GM21515 (cell line): ENCODE measurements around the gene OR8B12.

Source experiments
- ATAC-seq: cut with Tn5 transposase; IDR thresholded peaks from one replicate; pipeline ENCODE4 v1.9.1; 2021; ENCODE audit not compliant: unreplicated experiment

OR8B12 gene, protein sequence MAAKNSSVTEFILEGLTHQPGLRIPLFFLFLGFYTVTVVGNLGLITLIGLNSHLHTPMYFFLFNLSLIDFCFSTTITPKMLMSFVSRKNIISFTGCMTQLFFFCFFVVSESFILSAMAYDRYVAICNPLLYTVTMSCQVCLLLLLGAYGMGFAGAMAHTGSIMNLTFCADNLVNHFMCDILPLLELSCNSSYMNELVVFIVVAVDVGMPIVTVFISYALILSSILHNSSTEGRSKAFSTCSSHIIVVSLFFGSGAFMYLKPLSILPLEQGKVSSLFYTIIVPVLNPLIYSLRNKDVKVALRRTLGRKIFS

DNA sequence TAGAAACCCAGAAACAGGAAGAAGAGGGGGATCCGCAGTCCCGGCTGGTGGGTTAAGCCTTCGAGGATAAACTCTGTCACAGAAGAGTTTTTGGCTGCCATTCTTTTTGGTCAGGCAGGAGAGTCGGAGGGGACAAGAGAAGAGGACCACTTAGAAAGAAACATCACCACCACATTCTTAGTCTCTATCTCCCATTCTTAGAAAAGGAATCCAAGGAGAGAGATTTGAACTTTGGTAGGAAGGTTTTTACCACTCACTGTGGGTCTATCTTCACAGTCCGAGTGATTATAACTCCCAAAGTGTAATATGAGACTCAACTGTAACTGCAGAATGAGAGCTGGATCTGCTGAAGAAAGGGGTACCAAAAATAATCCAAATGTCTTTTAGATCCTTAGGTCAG lies at the start of gene OR8B12:
OR8B12 (minus strand) TSS at position 101 of the 400 bp plus-strand sequence; CDS start at position 101, 0 bp downstream.
- no peak for ATAC-seq

DNA sequence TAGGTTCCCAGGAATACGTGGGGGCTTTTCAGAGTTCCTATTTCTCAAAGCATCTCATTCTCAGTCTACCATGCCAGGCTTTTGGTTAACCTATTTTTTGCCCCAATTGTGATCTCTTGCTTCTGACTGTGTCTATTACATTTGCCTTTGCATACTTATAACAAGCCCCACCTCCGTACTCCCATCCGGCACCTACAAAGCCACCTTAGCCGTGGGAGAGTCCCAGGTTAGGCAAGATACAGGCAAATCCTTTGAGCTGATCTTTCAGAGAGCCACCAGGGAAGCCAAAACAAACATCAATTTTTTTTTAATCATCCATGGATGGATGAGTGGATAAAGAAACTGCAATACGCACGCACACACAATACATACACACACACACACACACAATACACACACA lies 49.2 kb upstream of the OR8B12 start:
- no peak for ATAC-seq

DNA sequence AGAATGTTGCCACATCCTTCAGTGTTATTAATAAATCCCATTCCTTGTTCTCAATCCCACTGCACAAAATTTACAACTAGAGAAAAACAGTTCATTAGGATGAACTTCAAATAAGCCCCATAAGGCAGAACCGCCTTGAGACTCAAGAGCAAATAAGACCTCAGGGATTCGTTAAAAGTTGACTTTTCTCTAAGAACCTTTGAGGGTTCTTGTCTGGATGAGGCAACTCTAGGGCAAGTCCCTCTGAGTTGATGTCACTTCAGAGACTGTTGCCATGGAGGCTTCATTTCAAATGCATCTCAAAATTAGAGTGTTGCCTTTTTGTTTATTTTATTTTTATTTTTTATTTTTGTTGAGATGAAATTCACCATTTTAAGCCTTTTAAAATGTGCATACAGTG lies 48.0 kb upstream of the OR8B12 start:
- no peak for ATAC-seq

DNA sequence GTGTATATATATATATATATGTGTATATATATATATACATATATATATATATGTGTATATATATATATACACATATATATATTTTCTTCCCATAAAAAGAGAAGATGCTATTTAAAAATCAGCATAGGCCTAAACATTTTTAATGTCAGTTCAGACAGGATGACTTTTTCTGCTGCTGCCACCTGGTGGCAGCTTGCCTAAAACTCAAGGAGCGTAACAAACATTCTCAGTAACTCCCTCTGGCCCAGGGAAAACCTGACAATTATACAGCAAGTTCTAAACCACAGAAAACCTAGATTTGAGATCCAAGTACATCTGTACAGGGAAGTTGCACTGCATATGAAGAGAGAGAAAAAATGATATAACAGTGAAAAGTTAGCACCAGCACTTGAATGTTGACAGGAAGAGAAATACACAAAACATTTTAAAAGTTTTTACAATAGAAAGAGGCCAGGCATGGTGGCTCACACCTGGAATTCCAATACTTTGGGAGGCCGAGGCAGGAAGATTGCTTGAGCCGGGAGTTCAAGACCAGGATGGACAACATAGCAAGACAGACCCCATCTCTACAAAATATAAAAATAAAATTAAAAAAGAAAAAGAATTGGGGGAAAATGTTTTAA lies 42.9 kb upstream of the OR8B12 start:
- ATAC-seq, result no peak

DNA sequence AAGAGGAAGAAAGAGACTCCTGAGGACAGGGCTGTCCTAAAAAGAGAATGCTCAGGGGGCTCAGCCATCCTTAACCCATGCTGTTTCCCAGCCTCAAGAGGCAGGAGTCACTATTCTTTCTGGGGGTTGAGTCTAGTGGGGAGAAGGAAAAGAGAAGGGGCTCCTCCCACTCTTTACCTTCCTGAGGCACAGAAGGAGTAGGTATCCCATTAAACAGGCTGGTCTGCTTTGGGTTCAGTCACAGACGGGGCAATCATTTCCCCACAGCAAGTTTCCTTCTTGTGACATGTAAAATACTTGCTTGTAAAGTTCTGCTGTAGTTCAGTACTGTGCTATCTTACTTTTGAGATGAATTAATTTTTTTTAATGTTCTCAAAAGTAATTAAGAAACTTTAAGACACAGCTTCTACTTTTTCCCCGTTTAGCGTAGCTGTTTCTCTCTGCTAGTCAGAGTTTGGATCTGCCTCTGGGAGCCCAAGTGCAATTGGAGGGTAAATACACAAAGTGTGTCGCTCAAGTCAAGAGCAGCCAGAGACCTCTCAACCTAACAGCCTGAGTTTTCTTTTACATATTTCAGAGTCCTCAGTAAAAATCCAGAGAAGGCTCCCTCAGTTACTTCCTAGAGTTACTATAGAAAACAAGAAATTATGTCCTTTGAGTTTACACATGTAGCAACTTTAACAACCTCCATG lies 41.4 kb upstream of the OR8B12 start:
- ATAC-seq, result no peak

DNA sequence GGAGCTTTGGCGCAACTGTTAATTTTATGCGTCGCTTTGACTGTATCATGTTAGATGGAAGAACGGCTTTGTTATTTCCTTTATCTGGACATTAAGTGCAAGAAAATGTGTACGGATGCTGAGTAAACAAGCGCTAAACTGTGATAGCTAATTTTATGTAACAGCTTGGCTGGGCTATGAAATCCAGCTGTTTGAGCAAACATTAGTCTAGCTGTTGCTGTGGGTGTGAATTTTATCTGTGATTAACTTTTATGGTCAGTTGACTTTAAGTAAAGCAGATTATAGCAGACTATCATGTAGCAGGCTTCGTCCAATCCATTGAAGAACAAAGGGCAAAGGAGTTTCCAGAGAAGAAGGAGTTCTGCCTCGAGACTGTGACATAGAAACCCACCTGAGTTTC lies 40.3 kb upstream of the OR8B12 start:
- ATAC-seq, result no peak

DNA sequence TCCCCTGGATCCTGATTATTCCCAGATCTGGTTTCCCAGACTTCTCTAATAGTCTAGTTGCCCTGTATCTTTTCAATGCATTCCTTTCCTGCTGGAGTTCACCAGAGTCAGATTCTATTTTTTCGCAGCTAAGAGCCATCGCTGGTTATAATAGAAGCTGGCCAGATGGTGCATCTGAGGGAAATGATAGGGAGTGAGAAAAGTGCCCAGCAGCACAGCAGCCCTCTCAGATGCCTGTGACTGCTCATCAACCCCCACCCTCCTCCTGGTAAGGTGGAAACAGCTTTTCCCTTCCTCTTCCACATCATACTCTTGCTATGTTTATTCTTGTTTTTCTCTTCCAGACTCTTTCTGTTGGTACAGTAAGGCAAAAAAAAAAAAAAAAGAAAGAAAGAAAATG lies 39.1 kb upstream of the OR8B12 start:
- no peak for ATAC-seq

DNA sequence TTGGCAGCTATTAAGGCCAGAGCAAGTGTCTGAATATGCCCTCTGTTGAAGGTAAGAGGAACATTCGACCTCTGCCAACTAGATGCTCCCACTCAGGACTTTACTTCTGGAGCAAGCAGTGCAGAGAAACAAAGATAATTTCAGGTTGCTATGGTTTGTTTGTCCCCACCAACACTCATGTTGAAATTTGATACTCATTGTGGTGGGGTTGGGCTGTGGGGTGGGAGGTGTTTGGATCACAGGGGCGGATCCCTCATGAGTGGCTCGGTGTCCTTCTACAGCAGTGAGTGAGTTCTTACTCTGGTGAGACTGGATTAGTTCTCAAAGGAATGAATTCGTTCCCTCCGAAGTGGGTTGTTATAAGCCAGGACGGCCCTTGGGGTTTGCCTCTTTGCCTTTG lies 38.4 kb upstream of the OR8B12 start:
- ATAC-seq, result no peak

DNA sequence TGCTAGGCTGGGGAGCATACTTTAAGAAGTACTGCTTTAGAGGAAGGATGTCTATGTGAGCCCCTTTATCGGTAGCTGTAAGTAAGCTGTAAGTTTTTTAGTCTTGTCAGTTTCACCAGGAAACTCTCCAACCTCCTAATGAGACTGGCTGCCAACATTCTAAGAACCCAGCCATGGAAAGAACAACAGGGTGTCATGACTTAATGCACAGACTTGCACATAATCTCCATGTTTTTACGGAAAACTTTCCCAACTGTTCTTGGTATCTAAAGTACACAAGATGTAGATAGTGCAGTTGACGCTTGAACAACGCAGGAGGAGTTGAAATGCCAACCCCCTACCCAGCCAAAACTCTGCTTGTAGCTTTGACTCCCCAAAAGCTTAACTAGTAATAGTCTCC lies 35.3 kb upstream of the OR8B12 start:
- ATAC-seq, result no peak

DNA sequence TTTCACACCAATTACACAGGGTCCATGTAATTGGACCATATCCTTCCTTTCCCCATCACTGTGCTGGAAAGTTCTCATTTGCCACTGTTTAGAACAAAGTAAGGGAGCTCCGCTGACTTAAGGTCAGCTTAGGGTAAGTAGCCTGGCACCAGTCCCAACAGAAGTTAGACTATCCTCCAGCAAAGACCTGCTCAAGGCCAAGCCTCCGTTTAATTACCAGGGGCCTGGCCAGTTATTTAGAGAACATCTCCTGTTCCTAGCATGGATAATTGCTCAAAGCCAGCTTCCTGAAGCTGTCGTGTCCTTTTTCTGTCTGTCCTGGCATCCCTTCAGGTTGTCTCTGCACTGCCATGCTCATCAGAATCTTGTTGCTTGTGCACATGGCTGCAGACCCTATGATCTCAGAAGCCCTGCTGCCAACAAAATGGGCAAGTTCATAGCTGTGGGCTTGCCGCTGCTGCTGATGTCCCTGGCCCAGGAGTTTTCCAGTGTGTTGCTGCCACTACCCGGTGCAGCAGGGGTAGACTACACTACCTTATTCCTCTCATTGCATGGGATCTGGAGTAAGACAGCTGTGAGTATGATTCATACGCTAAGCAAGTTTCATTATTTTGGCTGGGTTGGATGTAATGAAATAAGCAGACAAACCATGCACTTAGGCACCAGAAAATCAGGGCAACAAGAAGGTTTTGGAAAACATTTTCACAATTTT lies 34.4 kb upstream of the OR8B12 start:
- ATAC-seq, result no peak

DNA sequence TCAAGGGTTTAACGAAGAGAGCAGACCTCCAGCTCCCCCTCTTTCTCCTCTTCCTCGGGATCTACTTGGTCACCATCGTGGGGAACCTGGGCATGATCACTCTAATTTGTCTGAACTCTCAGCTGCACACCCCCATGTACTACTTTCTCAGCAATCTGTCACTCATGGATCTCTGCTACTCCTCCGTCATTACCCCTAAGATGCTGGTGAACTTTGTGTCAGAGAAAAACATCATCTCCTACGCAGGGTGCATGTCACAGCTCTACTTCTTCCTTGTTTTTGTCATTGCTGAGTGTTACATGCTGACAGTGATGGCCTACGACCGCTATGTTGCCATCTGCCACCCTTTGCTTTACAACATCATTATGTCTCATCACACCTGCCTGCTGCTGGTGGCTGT lies 26.7 kb upstream of the OR8B12 start:
- ATAC-seq, result no peak

DNA sequence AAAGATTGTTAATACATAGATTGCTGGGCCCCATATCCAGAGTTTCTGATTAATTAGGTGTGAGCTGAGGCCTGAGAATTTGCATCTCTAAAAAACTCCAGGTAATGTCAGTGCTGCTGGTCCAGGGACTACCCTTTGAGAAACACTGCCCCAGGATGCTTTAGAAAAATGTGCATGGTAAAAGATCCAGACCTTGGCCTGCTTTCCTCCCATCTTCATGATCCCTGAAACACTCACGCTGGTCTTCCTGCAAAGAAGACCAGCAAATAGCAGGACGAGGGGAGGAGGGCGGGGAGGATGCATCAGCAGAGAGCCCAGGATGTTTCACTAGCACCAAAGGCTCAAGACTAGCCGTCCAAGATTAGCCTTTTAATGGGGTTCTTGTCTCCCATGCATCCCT lies 26.2 kb upstream of the OR8B12 start, which contains the start of gene OR8A1:
OR8A1 (plus strand) TSS at position 301 of the 400 bp plus-strand sequence. CDS start 123 bp downstream, outside the sequence.
- ATAC-seq, result no peak

DNA sequence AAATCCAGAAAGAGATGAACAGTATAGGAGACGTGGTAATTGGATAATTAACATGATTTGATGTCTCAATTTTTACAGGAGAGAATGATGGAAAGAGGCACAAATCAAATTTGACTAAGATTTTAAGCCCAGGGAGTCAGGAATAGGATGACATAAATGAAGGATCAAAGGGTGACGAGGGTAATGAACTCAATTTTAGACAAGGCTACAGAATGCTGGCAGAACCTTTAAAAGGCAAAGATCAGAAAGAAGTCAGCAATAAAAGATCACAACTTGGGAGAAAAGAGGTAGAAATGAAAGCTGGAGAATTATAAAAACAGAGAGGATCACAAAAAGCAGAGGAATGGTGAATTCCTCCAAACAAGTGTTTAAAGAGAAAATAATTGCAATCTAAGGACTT lies 13.4 kb upstream of the OR8B12 start:
- no peak for ATAC-seq

DNA sequence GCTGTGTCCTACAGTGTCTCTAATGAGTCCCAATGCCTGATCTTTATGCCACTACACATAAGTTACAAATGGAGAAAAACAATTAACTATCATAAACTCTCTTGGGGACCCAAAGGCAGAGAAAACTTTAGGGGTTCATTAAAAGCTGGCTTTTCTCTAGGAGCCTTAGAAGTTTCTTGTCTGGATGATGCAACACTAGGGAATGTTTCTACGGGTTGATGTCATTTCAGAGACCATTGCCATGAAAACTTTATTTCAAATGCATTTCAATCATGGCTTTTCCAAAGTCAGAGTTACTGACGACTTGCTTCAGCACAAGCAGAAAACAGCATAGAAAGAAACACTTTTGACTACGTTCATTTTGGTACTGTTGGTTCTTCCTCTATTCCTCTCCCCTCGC lies 8.5 kb upstream of the OR8B12 start:
- no peak for ATAC-seq

DNA sequence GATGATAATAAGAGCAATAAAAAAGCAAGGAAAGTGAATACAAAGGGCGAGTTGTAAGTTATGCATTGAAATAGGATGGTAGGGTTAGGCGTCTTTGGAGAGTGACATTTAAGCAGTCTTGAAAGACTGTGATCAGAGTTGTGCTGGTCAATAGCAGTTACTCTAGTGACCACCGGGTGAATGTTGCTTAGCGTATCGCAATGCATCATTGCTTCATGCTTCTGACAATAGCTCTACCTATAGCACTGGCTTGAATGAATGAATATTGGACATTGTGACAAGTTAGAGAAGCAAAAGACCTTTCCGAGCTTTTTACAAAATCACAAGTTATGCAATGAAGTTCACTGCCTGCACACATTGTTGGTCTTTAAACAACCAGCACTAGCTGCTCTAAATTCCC lies 7.7 kb upstream of the OR8B12 start:
- ATAC-seq, result no peak

DNA sequence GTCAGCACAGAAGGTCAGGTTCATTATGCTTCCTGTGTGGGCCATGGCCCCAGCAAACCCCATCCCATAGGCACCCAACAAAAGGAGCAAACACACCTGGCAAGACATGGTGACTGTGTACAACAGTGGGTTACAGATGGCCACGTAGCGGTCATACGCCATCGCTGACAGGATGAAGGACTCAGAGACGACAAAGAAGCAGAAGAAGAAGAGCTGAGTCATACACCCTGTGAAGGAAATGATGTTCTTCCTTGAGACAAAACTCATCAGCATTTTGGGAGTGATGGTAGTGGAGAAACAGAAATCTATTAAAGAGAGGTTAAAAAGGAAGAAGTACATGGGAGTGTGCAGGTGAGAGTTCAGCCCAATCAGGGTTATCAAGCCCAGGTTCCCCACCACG lies 309 bp downstream of the OR8B12 start:
- ATAC-seq, result no peak

DNA sequence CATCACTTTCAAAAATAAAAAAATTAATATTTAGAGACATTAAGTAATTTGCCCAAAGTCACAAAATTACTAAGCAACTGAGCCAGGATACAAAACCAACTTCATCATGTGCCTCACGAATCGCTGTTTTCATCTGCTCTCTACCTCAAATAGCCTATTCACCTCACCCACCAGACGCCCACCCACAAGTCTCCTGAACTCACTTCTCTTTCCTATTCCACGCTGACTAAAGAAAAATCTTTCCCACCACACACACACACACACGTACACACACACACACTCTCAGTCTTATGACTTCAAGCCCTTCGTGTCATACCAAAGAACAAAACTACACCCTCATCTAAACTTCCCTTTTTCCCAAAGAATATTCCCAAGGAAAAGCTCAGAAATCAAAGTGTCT lies 2.2 kb downstream of the OR8B12 start:
- no peak for ATAC-seq

DNA sequence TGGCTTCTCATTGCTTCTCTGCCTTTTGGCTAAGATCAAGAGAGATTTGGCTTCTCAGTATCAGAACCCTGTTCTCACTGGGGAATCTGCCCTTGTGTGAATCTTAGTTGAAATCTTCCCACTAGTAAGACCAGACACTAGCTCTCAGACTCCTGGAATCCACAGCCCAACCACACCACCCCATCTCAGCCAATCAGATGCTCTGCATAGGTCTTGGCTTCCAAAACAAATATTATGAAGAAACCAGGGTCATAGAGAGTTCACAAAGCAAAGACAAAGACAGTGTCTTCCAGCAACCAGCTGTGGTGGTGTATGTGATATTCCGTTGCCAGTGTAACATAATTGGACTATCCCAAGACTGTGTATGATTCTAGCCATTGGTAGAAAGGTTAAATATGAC lies 5.4 kb downstream of the OR8B12 start:
- ATAC-seq, result no peak

DNA sequence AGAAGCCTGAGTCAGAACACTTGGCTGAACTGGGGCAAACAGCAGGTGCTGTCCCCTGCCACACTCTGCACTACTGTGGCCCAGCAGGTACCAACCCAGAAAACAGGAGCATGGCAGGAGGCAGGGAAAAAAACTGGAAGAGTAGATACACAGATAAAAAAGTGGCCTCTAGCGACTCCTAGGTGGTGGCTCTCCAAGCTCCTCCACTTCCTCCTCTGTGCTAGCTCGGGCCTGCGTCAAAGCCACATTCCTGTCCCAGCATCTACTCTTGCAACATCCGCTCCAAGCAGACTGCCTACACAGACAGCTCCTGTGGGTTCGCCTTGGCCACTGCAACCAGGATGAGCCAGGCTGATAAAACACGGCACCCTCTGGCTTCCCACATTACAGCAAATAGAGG lies 6.9 kb downstream of the OR8B12 start:
- ATAC-seq, result no peak

DNA sequence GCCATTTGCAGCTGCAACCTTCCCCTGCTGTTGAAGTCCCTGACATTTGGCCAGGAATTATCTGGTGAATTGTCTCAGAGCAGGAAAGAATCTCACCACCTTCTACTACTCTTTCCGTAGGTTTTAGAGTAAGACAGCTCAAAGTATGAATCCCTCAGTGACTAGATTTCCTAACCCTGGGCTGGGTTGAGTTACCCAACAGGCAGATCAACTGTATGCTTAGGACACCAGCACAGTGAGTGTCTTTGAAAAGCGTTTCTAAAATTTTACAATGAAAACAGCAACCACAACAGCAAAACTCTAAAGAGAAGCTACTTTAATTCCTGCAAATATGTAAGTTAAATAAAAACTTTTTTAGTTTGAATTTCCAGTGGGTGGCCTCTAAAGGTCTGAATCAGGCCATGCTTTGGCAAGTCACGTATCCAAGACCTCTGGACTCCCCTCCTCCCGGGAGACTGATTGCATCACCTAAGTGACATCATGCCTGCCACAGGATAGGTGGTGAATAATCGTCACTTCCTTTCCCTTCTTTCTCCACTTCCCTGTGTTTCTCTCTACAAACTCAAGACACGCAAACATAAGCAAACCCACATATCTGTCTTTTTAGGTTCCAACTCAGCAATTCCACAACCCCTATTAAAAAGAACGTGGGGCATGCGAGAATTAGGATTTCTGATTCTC lies 7.8 kb downstream of the OR8B12 start:
- ATAC-seq, result no peak

DNA sequence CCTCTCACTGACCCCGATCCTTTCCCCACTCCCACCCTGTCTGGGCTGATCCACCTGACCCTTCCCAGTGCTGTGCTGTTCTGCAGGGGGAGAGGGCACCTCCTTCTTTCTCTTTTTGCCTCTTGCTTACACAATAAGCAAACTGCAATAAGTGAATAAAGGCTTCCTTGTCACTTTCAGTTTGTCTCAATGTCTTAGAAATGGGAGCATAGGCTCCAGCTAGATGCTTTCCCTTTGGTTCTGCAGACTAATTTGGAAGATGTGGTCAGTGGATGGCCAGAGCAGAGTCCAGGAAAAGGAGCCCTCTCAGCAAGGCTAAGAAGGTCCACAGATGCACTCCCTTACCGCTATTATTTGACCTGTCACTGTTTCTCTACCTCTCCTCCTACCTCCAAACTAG lies 9.4 kb downstream of the OR8B12 start:
- no peak for ATAC-seq
